SK-N-DZ (cell line): ENCODE measurements around the gene ZNF70. TPM values are rescaled to one million over a fixed set of nuclear protein-coding genes. Genes with fewer than 3 reads are reported as not detected.

Source experiments
- DNase-seq: peaks from one replicate; pipeline ENCODE4 v3.0.0-alpha.2; 2015; ENCODE audit warnings: low spot score
- polyA plus RNA-seq, 2 experiments: library from polyadenylated mRNA; depleted of rRNA; stranded (reverse); fragments of >200 nt; gene quantifications; 2 replicates each; pipeline ENCODE4 v1.2.3, GENCODE V29; 2014

The ZNF70 gene
- 4.2 and 5.7 TPM in 2 replicates for polyA plus RNA-seq (2014; cell fraction: cytosol; rRNA removed)
- 3.6 and 4.7 TPM in 2 replicates for polyA plus RNA-seq (2014; cell fraction: nucleus; rRNA removed)

DNA sequence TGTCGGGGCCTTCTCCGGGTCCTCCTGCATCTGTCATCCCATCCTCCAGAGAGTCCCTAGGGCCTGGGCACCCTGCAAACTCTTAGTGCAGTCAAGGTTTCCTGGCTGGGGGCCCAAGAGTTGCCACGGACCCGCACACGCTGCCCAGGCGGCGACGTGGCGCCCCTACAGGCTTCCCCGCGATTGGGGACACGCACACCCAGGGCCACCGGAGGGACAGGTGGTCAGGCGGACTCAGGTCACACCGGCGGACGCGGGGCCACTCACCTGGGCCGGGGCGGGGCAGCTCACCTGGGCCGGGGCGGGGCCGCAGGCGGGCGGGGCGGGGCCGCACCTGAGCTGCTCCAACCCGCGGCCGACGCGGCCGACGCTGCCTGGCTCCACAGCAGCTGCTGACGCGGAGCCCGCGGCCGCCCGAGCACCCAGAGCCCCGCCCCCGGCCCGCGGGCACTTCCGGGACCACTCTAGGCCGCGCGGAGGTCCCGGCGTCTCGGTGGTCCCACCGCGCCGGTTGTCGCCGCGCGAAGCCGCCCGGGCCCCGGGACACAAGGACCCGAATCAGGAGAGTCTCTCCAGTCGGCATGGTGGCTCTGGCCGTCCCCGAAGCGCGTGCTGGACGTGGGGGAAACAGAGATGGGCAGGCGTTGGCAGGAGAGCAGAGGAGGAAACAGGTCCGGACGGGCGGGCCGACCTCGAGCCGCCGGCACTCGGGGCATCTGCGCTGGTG lies at the start of gene ZNF70:
Gene ZNF70, minus strand, starts transcription at position 399 of the 727 bp plus-strand sequence. CDS start 5,972 bp downstream, outside the sequence.
- peak; percentile 73 for DNase-seq

DNA sequence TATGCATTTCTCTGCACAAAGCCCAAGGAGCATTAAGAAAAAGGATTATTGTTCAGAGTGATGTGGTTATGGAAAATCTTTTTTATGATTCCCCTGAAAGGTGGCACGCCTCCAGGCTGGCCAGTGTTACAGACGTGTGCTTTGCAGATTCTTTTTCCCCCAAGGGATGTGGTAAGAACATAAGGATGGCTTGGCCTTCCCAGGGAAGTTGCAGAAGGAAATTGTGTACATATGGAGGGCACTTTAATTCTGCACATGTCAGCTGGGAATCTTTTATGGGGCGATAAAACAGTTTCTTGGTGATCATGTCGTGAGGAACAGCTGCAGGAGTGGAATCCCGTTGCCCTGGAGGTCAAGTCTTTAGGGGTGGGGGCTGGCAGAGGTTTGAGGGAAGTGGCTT lies 45.5 kb upstream of the ZNF70 start:
- DNase-seq, result no peak

GRCh38 chr22:23793326-23793725 lies 42.4 kb upstream of the ZNF70 start:
- no peak for DNase-seq

DNA sequence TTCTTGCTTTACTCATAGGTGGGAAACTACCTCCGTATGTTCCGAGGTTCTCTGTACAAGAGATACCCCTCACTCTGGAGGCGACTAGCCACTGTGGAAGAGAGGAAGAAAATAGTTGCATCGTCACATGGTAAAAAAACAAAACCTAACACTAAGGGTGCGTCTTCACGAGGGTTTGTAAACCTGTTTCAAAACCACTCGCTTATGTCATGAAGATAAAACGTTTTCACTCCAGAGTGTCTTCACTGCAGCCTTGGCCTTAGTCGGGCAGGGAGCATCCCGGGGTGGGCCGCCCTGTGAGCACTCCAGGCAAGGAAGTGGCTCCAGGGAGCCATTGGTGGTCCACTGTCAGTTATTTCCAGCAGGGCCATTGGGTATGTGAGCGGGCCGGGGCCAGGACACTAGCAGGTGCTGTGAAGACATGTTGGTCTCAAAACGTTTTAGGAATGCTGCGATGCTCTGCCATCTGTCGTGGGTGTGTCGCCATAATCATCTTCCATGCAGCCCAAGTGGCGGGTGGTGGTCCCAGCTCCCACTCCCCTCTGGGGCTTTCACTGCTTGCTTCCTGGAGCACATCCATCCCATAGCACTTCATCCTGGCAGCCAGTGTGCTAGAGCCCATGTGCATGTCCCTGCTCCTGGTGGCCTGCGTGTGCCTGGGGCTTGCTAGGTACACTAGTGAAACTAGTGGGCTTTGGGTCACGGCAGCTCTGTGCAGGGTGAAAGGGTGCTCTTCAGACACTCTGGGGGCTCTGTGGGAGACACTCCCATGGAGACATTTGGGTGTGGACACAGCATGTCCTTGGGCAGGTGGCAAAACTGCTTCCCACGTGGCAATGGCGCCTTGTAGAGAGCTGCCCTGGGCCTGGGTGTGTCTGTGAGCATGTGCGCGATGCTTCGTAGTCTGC lies 41.1 kb upstream of the ZNF70 start:
- DNase-seq, result no peak

DNA sequence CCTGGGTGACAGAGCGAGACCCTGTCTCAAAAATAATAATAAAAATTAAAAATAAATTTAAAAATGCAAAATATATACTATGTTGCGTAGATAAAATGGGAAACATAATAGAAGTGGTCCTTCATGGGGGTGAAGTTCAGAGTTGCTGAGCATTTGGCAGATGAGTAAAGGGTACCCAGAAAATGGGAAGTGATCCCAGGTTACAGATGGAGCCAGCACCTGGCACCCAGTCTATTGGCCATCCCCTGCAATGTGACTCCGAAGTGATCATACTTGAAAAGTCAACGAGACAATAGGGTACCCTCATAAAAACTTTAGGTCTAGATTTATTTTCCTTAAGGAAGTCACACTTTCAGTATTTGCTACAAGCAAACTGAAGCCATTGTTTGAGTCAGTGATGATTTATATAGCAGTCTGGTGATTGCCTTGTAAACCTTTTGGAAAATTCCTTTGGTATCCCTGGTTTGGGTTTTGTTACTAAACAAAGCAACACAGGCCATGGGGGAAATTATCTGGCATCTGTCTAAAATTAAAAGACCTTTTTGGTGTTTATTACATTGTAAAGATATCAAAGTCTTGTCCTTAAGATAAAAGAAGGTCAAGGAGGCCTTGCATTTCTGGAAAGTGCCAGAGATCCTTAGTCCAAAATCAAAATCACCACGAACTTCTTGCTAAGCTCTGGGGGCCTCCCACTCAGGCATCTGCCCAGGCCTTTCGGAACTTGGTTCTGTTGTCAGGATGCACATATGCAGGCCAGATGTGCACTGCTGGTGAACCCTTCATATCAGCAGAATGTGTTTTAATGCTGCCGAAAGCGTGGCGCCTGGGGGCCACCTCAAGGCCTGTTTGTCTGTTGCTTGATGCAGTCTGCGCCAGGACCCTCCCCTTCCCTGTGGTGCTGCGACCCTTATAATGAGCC lies 40.2 kb upstream of the ZNF70 start:
- DNase-seq, result no peak

- no peak for DNase-seq
Observed at GRCh38 chr22:23789638-23790037, 38.7 kb upstream of the ZNF70 start.

- DNase-seq, result no peak
Observed at GRCh38 chr22:23789121-23789520, 38.2 kb upstream of the ZNF70 start.

DNA sequence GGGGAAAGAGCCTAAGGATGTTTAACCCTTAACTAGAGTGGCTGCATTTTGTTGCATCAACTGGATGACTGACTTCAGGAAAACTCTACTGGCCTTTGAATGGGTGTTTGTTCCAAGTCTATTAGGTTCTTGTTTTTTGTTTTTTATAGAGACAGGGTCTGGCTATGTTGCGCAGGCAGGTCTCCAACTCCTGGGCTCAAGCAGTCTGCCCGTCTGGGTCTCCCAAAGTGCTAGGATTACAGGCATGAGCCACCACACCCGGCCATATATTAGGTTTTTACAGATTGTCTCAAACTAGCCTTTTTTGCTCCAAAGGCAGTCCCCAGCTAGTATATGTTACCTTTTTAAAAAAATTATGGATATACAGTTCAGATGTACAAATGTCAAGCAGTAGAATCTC lies 37.0 kb upstream of the ZNF70 start:
- DNase-seq, result no peak

DNA sequence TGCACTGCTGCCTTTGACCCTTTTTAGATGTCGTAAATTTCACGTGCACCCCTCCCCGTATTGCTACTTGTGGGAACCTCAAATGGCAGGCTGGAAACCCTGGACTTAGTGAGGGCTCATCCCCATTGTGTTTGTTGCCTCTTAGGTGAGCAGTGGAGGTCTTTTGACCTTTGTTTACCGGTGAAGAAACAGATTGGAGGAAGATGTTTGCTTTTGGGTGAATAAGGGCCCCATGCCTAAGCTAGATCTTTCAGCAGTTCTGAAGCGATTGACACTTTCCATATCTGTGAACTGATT lies 36.6 kb upstream of the ZNF70 start:
- DNase-seq, result no peak

DNA sequence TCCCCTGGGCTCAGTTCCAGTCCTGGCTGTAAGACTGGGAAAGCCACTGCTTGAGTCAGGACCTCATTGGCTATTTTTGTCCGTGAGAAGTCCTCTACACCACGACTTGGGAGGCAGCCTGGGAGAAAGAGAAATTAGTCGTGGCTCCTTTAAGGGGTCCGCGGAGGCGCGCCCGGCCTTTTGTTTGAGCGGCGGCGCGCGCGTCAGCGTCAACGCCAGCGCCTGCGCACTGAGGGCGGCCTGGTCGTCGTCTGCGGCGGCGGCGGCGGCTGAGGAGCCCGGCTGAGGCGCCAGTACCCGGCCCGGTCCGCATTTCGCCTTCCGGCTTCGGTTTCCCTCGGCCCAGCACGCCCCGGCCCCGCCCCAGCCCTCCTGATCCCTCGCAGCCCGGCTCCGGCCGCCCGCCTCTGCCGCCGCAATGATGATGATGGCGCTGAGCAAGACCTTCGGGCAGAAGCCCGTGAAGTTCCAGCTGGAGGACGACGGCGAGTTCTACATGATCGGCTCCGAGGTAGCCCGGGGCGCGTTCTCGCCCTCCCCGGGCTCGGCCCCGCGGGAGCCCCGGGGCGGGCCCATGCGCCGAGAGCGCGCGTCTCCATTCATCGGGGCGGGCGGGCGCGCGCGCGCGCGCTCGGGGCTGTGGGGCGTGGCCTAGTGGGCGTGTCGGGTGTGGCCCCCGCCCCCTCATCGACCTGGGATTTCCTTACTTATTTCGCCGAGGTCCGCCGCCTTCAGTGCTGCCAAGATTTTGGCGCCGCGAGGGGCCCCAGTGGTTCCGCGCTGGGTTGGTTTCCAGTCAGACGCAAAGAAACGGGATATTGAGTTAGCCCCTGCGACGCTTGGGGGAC lies 36.1 kb upstream of the ZNF70 start, which contains the start of gene SMARCB1:
Gene SMARCB1, plus strand, starts transcription at position 215 of the 848 bp plus-strand sequence. Its CDS starts 204 bp downstream, at position 419.
- peak; percentile 89 for DNase-seq

GRCh38 chr22:23786261-23786710 lies 35.4 kb upstream of the ZNF70 start:
- no peak for DNase-seq

DNA sequence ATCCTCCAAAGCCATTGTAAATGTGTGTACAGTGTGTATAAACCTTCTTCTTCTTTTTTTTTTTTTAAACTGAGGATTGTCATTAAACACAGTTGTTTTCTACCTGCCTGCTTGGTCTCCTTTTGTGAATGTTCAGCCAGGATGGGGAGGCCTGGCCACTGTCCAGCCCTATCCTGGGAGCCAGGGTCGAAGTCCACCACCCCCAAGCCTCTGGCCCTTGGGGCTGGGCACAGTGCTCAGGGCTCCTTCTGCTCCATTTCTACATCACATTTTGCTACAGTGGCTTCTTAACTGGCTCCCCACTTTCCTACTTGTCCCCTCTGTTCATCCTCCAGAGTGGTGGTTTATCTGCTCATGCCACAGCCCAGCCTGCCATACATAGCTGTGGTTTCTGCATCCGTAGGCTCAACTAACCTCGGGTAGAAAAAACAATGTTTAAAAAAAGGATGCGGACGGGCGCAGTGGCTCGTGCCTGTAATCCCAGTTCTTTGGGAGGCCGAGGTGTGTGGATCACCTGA lies 33.4 kb upstream of the ZNF70 start:
- DNase-seq, result no peak

- DNase-seq, result no peak
Observed at GRCh38 chr22:23783265-23784150, 32.6 kb upstream of the ZNF70 start.

GRCh38 chr22:23782703-23783102 lies 31.8 kb upstream of the ZNF70 start:
- no peak for DNase-seq

GRCh38 chr22:23782252-23782651 lies 31.3 kb upstream of the ZNF70 start:
- no peak for DNase-seq

- DNase-seq, result no peak
Observed at GRCh38 chr22:23781511-23782183, 30.7 kb upstream of the ZNF70 start.

GRCh38 chr22:23781065-23781464 lies 30.2 kb upstream of the ZNF70 start:
- peak; percentile 53 for DNase-seq

- no peak for DNase-seq
Observed at GRCh38 chr22:23780146-23780748, 29.3 kb upstream of the ZNF70 start.
